Testis (tissue), 2 donors: ENCODE results near the gene PCYOX1L.

ENCODE experiments used
- CTCF ChIP-seq, 3 experiments: fragments of 450-650 bp in 2 of 3; fragments of 200-600 bp in 1 of 3; sonication (generic) in 1 of 3; IDR thresholded peaks; one replicate each; pipeline ENCODE4 v1.5.1; 2016 to 2019; ENCODE audit warnings: antibody characterized with exemption in 3 of 3, mild to moderate bottlenecking in 2 of 3, moderate library complexity in 1 of 3
- POLR2A ChIP-seq: fragments of 450-650 bp; IDR thresholded peaks from one replicate; pipeline ENCODE4 v1.6.1; 2017; ENCODE audit warnings: antibody characterized with exemption, mild to moderate bottlenecking, moderate library complexity

- TF ChIP-seq CTCF (IDR thresholded peaks at IDR 0.05) (peak; percentile 37 to 69 (median 48)), POLR2A (no peak)
These were observed 13.6 kb downstream of the PCYOX1L start for GRCh38 chr5:149371296-149371962.
